Thymus (tissue), 11 donors: ENCODE data around the gene IL11RA. TPM values are rescaled to one million over a fixed set of nuclear protein-coding genes. Genes with fewer than 3 reads are reported as not detected.

ENCODE experiments used
- DNase-seq, 9 donors: peaks; one replicate each; pipeline ENCODE4 v3.0.0-alpha.2; 2013; ENCODE audit warnings: low spot score in 9 of 9, low read depth in 6 of 9, missing footprints in 1 of 9
- H3K27ac ChIP-seq, 2 donors: one replicate each; pipeline ENCODE4 v1.5.1; 2013; ENCODE audit warnings: control low read depth in 1 of 2, low read depth in 1 of 2, low read length in 1 of 2, mild to moderate bottlenecking in 1 of 2, moderate library complexity in 1 of 2
- H3K27me3 ChIP-seq, 2 donors: one replicate each; pipeline ENCODE4 v1.5.1; 2013; ENCODE audit warnings: low read length in 1 of 2; ENCODE audit not compliant: control insufficient read depth in 2 of 2, insufficient read depth in 1 of 2
- H3K36me3 ChIP-seq, 2 donors: one replicate each; pipeline ENCODE4 v1.5.1; 2013; ENCODE audit warnings: low read length in 1 of 2, mild to moderate bottlenecking in 1 of 2, moderate library complexity in 1 of 2; ENCODE audit not compliant: control insufficient read depth in 2 of 2, insufficient read depth in 2 of 2
- H3K4me1 ChIP-seq, 2 donors: one replicate each; pipeline ENCODE4 v1.5.1; 2013; ENCODE audit warnings: low read length in 2 of 2; ENCODE audit not compliant: control insufficient read depth in 2 of 2, insufficient read depth in 2 of 2
- H3K4me3 ChIP-seq, 2 donors: one replicate each; pipeline ENCODE4 v1.5.1; 2013; ENCODE audit warnings: low read length in 2 of 2, control low read depth in 1 of 2, mild to moderate bottlenecking in 1 of 2
- H3K9me3 ChIP-seq, 2 donors: one replicate each; pipeline ENCODE4 v1.5.1; 2013; ENCODE audit warnings: low read length in 1 of 2, mild to moderate bottlenecking in 1 of 2; ENCODE audit not compliant: control insufficient read depth in 2 of 2, insufficient read depth in 1 of 2
- WGBS: extraction: QIAGEN DNeasy Blood & Tissue Kit; methylation state at CpG from one replicate; pipeline ENCODE4 v1.1.7; 2013; 5-methylcytosine and 5-hydroxymethylcytosine counted together
- polyA plus RNA-seq: library from polyadenylated mRNA; stranded (reverse); fragments of 200-250 nt; gene quantifications from one replicate; pipeline ENCODE4 v1.2.3, GENCODE V29; 2013
- total RNA-seq: library from RNA; stranded (reverse); fragments of 120-200 nt; gene quantifications from one replicate; pipeline ENCODE4 v1.2.4, GENCODE V29; 2013
- donor health status: healthy.

IL11RA gene
- total and polyA plus RNA-seq, 2 donors, result 12.6 to 52.8 TPM

DNA sequence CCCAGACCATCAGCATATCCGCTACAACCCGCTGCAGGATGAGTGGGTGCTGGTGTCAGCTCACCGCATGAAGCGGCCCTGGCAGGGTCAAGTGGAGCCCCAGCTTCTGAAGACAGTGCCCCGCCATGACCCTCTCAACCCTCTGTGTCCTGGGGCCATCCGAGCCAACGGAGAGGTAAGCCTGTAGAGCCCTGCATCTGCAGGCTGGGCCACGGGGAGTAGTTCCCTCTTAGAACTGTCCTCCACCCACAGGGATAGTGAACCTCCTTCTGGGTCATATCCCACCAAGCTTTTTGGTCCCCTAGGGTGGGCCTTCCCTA, 4.9 kb upstream of the IL11RA start:
- WGBS, result 1% methylated on average over 8 of the region's 8 CpGs
- no peak for DNase-seq
- H3K27ac ChIP-seq, result peak overlapping the region; percentile 73 to 89
- peak overlapping the region; percentile 74 to 83 for H3K4me3 ChIP-seq
- H3K36me3 ChIP-seq, result peaks cover 14 to 35% of the 10 kb centered on the region in 2 donors
- H3K27me3 ChIP-seq, result no peaks in the 10 kb centered on the region
- H3K4me1 ChIP-seq, result peaks cover 9 to 30% of the 10 kb centered on the region in 2 donors
- H3K9me3 ChIP-seq, result no peaks in the 10 kb centered on the region

DNA sequence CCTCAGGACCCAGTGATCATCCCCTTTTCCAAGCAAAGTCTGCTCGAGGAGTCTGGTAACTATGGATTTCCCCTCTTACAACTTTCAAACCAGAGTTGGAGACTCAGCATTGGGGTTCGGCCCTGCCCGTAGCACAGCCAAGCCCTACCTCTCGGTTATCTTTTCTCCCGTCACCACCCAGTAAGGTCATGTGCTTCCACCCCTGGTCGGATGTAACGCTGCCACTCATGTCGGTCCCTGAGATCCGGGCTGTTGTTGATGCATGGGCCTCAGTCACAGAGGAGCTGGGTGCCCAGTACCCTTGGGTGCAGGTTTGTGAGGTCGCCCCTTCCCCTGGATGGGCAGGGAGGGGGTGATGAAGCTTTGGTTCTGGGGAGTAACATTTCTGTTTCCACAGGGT, 4.3 kb upstream of the IL11RA start:
- 92% methylated on average over 10 of the region's 10 CpGs for WGBS
- Histone ChIP-seq H3K4me3 (peak overlapping the region; percentile 74 to 83), H3K27ac (no peak overlapping the region), H3K36me3 (peaks cover 14 to 35% of the 10 kb centered on the region in 2 donors), H3K4me1 (peaks cover 9 to 36% of the 10 kb centered on the region in 2 donors), H3K9me3 (no peaks in the 10 kb centered on the region), H3K27me3 (no peaks in the 10 kb centered on the region)
- DNase-seq, result no peak

DNA sequence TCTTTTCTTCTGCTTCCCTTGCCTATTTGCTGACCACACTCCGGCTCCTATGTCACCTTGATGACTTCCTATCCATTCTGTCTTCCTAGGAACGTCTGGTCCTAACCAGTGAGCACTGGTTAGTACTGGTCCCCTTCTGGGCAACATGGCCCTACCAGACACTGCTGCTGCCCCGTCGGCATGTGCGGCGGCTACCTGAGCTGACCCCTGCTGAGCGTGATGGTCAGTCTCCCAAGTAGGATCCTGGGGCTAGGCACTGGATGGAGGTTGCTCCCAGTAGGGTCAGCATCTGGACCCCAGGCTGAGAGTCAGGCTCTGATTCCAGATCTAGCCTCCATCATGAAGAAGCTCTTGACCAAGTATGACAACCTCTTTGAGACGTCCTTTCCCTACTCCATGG, 3.3 kb upstream of the IL11RA start:
- Histone ChIP-seq H3K27ac (no peak overlapping the region), H3K4me3 (no peak overlapping the region), H3K9me3 (no peaks in the 10 kb centered on the region), H3K36me3 (peaks cover 14 to 35% of the 10 kb centered on the region in 2 donors), H3K27me3 (no peaks in the 10 kb centered on the region), H3K4me1 (peaks cover 9 to 42% of the 10 kb centered on the region in 2 donors)
- no peak for DNase-seq
- WGBS, result over 99% methylated on average over 8 of the region's 8 CpGs

DNA sequence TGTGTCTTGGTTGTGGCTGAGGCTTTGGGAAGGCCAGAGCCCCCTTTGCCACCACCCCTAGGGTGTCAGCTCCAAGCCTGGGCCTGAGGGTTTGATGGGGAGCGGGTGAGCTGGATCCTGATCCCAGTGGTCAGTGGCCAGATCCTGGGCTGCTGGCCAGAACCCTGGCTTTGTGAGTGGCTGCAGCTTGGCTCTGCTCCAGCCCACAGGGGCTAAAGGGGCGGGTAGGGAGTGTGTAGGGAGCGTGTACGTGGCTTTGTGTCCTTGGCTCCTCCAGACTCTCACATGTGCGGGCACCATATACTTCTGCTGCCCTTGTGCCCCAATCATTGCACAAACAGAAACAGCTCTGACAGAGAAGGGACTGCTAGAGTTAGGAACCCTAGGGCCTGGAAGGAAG, 1.2 kb upstream of the IL11RA start:
- H3K27ac ChIP-seq, result peak overlapping the region in 1 of 2 donors; percentile 17
- H3K4me1 ChIP-seq, result peaks cover 9 to 43% of the 10 kb centered on the region in 2 donors
- no peaks in the 10 kb centered on the region for H3K9me3 ChIP-seq
- peaks cover 14 to 35% of the 10 kb centered on the region in 2 donors for H3K36me3 ChIP-seq
- WGBS, result 97% methylated on average over 5 of the region's 5 CpGs
- no peak overlapping the region for H3K4me3 ChIP-seq
- DNase-seq, result no peak
- no peaks in the 10 kb centered on the region for H3K27me3 ChIP-seq

DNA sequence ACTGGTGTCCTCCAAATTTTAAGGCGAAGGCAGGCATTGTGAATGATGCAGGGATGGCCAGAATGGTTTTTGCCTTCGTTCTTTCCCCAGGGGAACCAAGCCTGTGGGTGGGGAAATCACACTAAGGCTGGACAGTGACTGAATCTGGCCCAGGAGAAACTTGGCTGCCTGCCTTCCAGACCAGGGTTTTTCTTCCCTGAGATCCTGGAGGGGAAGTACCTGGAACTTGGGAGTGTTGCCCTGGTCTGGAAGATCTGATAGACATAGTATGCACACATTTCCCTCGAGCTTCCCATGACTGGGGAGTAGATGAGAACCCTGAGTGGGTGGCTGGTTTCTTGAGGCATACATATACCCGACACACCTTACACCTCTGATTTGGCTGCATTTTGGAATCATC, 664 bp upstream of the IL11RA start:
- H3K4me3 ChIP-seq, result no peak overlapping the region
- no peak overlapping the region for H3K27ac ChIP-seq

GRCh38 chr9:34652602-34653000, 616 bp downstream of the IL11RA start:
- H3K4me1 ChIP-seq, result peaks cover 2 to 31% of the 10 kb centered on the region in 2 donors
- H3K27me3 ChIP-seq, result no peaks in the 10 kb centered on the region
- 86% methylated on average over 5 of the region's 5 CpGs for WGBS

More for the DNA sequence above, 664 bp upstream of the IL11RA start:
- no peaks in the 10 kb centered on the region for H3K27me3 ChIP-seq
- no peaks in the 10 kb centered on the region for H3K9me3 ChIP-seq
- DNase-seq, result no peak
- peaks cover 6 to 39% of the 10 kb centered on the region in 2 donors for H3K4me1 ChIP-seq
- peaks cover 14 to 35% of the 10 kb centered on the region in 2 donors for H3K36me3 ChIP-seq
- 92% methylated on average over 4 of the region's 4 CpGs for WGBS

DNA sequence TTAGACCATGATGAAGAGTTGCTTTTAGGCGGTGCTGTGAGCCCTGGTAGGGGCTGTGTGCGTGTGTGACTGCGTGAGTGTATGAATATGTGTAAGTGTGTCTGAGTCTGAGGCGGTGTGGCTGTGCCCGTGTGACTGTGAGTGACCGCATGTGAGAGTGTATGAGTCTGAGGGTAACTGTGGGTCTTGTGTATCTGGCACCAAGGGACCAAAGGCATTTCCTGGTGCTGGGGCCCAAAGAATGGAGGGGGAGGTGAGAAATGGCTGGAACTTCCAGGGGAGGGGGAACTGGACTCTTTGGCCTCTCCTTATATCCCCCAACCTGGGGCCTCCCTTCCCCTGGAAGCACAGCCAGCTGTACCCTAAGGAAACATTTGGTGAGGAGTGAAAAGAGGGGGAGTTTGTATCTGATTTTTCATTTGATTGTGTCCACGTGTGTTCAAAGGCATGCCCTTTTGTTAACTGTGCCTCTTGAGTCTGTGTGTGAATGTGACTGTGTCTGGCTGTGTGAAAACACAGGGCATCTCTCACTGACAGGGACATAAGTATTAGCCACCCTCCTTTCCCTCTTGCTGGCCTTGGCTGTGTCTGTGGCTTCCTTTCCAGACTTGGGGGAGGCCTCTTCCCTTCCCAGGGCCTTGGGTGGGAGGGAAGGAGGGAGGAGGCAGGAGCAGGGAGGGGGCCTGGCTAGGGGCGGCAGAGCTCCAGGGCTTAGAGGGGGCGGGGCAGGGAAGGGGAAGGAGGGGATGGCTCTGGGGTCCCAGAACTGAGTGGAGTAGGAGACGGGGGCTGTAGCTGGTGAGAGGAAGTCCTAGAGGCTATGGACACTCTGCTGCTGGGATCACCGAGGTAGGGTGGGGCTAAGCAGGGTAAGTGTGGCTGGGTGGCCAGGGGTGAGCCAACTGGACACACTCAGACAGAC, 1.4 kb downstream of the IL11RA start:
- Histone ChIP-seq H3K27me3 (no peaks in the 10 kb centered on the region), H3K27ac (no peak overlapping the region), H3K4me3 (no peak overlapping the region), H3K36me3 (peaks cover 12 to 29% of the 10 kb centered on the region in 2 donors), H3K4me1 (peaks cover 0 to 24% of the 10 kb centered on the region in 2 donors), H3K9me3 (no peaks in the 10 kb centered on the region)
- WGBS, result 79% methylated on average over 11 of the region's 11 CpGs
- no peak for DNase-seq

More at GRCh38 chr9:34652602-34653000, 616 bp downstream of the IL11RA start:
- no peak for DNase-seq
- Histone ChIP-seq H3K4me3 (no peak overlapping the region), H3K9me3 (no peaks in the 10 kb centered on the region), H3K36me3 (peaks cover 14 to 35% of the 10 kb centered on the region in 2 donors), H3K27ac (no peak overlapping the region)

DNA sequence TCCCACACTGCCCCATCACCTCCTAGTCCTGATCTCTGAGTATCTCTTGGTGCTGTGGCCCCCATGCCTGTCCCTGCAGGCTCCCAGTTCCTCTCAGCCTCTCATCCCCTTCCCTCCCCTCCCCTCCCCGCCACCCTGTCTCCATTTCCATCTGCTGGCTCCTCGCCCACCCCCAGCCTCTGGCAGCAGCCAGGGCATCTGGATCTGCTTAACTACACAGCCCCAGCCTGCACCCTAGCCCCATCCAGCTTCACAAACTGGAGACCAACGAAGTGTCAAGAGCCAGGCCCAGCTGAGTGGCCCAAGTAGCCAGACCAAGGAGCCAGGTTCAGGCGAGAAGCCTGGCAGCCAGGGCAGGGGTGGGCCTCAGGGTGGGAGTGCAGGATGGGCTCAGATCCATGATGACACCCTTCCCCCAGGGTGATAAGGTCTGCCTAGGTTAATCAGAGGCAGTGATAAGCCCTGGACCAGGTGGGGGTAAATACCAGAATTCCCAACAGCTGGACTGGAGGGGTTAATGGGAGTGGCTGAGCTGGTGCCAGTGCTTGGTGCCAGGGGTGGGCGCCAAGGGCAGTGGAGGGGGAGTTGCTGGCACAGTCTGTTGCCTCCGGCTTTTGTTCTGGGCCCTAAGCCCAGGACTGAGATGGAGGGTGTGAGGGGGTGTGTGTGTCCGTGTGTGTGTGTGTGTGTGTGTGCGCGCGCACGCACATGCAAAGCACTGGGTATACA, 2.5 kb downstream of the IL11RA start:
- Histone ChIP-seq H3K27ac (no peak overlapping the region), H3K4me1 (peaks cover 0 to 24% of the 10 kb centered on the region in 2 donors), H3K27me3 (no peaks in the 10 kb centered on the region), H3K9me3 (no peaks in the 10 kb centered on the region), H3K4me3 (no peak overlapping the region), H3K36me3 (peaks cover 2 to 19% of the 10 kb centered on the region in 2 donors)
- WGBS, result 88% methylated on average over 11 of the region's 11 CpGs
- DNase-seq, result no peak

DNA sequence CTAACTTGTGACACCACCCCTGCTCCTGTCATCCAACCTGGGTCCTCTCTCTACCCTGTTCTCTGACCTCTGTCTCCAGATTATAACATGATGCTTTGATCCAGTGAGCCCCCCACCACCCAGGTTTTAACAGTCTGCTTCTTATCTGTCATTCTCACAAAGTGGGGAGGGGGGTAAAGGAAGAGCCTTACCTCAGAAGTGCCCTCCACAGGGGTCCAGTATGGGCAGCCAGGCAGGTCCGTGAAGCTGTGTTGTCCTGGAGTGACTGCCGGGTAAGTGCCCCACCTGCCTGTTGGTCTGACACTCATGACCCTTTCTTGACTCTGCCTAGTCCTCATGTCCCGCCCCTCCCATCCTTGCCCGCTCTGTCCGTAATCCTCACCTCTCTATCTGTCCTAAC, 3.4 kb downstream of the IL11RA start:
- Histone ChIP-seq H3K9me3 (no peaks in the 10 kb centered on the region), H3K36me3 (peaks cover 0 to 10% of the 10 kb centered on the region in 2 donors), H3K4me1 (peaks cover 0 to 24% of the 10 kb centered on the region in 2 donors), H3K27me3 (no peaks in the 10 kb centered on the region), H3K27ac (no peak overlapping the region), H3K4me3 (no peak overlapping the region)
- WGBS, result 97% methylated on average over 5 of the region's 5 CpGs
- DNase-seq, result no peak
